GM12873 (cell line): ENCODE measurements around the gene GPBP1.
A peak's percentile ranks its signal among the peaks of the same experiment; 100 is the strongest.

Experiments used
- TF ChIP-seq, protein P1 (sequence below): IDR thresholded peaks from 2 replicates; pipeline ENCODE4 v1.5.1; 2012; ENCODE audit warnings: low read depth, mild to moderate bottlenecking, moderate library complexity, low read length, control low read depth; ENCODE audit not compliant: insufficient read depth; ENCODE audit errors: missing control alignments

Gene GPBP1

GRCh38 chr5:57302643-57303042 lies 128.8 kb downstream of the GPBP1 start:
- TF ChIP-seq, protein P1, sequence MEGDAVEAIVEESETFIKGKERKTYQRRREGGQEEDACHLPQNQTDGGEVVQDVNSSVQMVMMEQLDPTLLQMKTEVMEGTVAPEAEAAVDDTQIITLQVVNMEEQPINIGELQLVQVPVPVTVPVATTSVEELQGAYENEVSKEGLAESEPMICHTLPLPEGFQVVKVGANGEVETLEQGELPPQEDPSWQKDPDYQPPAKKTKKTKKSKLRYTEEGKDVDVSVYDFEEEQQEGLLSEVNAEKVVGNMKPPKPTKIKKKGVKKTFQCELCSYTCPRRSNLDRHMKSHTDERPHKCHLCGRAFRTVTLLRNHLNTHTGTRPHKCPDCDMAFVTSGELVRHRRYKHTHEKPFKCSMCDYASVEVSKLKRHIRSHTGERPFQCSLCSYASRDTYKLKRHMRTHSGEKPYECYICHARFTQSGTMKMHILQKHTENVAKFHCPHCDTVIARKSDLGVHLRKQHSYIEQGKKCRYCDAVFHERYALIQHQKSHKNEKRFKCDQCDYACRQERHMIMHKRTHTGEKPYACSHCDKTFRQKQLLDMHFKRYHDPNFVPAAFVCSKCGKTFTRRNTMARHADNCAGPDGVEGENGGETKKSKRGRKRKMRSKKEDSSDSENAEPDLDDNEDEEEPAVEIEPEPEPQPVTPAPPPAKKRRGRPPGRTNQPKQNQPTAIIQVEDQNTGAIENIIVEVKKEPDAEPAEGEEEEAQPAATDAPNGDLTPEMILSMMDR = no peak

- TF ChIP-seq, protein P1 = peak; percentile 13
These were observed 130.1 kb downstream of the GPBP1 start for GRCh38 chr5:57303985-57304384.

GRCh38 chr5:57304931-57305330 lies 131.1 kb downstream of the GPBP1 start:
- TF ChIP-seq, protein P1 = no peak

DNA sequence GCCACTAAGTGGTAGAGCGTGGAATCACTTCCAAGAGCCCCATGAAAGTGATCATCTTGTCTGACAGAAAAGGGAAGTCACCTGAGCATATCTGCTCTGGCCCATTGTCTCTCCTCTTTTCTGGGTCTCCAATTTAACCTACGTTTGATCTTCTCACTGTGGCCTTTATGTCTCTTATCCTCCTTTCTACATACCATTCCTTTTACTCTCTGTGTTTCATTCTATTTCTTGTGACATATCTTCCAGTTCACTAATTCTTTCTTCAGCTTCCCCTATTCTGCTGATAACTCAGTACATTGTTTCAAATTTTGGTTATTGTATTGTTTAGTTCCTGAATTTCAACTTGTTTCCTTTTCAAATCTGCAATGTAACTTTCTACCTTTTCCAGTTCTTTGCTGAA lies 132.5 kb downstream of the GPBP1 start:
- TF ChIP-seq, protein P1 = no peak

DNA sequence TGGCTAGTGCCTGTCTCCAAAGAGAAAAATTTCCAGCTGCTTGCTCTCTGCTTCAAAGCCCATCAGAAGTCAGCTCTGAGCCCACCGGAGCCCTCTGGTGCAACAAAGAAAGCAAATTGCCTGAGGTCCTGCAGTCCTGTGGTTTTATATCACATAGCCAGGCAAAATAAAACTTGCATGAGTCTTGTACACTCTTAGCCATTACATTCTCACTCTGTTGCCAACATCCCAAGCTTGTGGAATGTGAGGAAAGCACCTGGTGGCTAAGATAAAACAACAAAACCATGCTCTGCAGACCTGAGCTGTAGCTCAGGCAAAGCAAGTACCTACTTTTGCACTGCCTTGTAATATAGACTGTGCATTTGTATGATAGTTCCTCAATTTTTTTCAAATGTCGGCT lies 133.7 kb downstream of the GPBP1 start:
- TF ChIP-seq, protein P1 = no peak

GRCh38 chr5:57311251-57311650 lies 137.4 kb downstream of the GPBP1 start:
- TF ChIP-seq, protein P1 = no peak

GRCh38 chr5:57311921-57312735 lies 138.3 kb downstream of the GPBP1 start:
- TF ChIP-seq, protein P1 = no peak
